Measurements from ENCODE around the gene DPP3.
"Not testable (repeated sequence)": the region's sequence is repeated elsewhere in the genome, so short reads cannot be mapped to it uniquely, and the experiment has no call there.

DPP3 gene

GRCh38 chr11:66539870-66540213, 59.6 kb downstream of the DPP3 start:
- DNase-seq = no peak

GRCh38 chr11:66540598-66540997, 60.4 kb downstream of the DPP3 start:
- not testable (repeated sequence) for DNase-seq

GRCh38 chr11:66541892-66542291, 61.7 kb downstream of the DPP3 start:
- no peak for DNase-seq

GRCh38 chr11:66542362-66542761, 62.1 kb downstream of the DPP3 start:
- DNase-seq = no peak

- peak; percentile 17 to 80 for DNase-seq
Measured at GRCh38 chr11:66543263-66544107, 63.3 kb downstream of the DPP3 start.

- DNase-seq = not testable (repeated sequence)
Measured at GRCh38 chr11:66544952-66545351, 64.7 kb downstream of the DPP3 start.

GRCh38 chr11:66545701-66546367, 65.6 kb downstream of the DPP3 start, which contains the start of gene ZDHHC24:
ZDHHC24 (minus strand) TSS chr11:66546048; CDS start chr11:66546003, 45 bp downstream.
- DNase-seq = peak; percentile 93 to 99

GRCh38 chr11:66546368-66546965, 66.2 kb downstream of the DPP3 start, which contains the start of gene ACTN3:
ACTN3 (plus strand) TSS chr11:66546903; CDS start chr11:66546938, 35 bp downstream.
- DNase-seq = peak; percentile 52 to 57

GRCh38 chr11:66546966-66547661, 66.9 kb downstream of the DPP3 start:
- no peak for DNase-seq

GRCh38 chr11:66547662-66548009, 67.4 kb downstream of the DPP3 start:
- no peak for DNase-seq

- no peak for DNase-seq
Measured at GRCh38 chr11:66548041-66548440, 67.8 kb downstream of the DPP3 start.

GRCh38 chr11:66548774-66549630, 68.8 kb downstream of the DPP3 start:
- no peak for DNase-seq

- DNase-seq = no peak
Measured at GRCh38 chr11:66549696-66550095, 69.5 kb downstream of the DPP3 start.

GRCh38 chr11:66550887-66551286, 70.7 kb downstream of the DPP3 start:
- no peak for DNase-seq

GRCh38 chr11:66554602-66555001, 74.4 kb downstream of the DPP3 start:
- DNase-seq = no peak

- DNase-seq = no peak
Measured at GRCh38 chr11:66555416-66555815, 75.2 kb downstream of the DPP3 start.

- no peak for DNase-seq
Measured at GRCh38 chr11:66556086-66556485, 75.9 kb downstream of the DPP3 start.

GRCh38 chr11:66557733-66558326, 77.6 kb downstream of the DPP3 start:
- no peak for DNase-seq

All from NCI-H526 (cell line).